GM20000 (cell line): ENCODE data around the gene SRGAP2B.
"Not testable (repeated sequence)": the region's sequence is repeated elsewhere in the genome, so short reads cannot be mapped to it uniquely, and the experiment has no call there.

Source experiments
- DNase-seq: peaks from one replicate; pipeline ENCODE4 v3.0.0; 2012; ENCODE audit warnings: low spot score

The SRGAP2B gene

GRCh38 chr1:145045571-145046273 is 49.4 kb downstream of the SRGAP2B start:
- not testable (repeated sequence) for DNase-seq

DNA sequence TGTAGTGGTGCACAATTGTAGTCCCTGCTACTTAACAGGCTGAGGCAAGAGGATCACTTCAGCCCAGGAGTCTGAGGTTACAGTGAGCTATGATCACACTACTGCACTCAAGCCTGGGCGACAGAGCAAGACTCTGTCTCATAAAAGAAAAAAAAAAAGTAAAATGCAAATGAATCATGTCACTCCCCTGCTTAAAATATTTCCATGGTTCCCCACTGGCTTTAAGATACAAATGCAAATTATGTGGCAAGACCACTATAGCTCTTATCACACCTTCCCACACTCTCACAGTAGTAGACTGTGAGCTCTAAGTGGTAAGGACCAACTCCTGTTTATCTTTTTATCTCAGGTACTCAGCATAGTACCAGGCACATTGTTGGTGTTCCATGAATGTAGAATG is 53.6 kb downstream of the SRGAP2B start:
- not testable (repeated sequence) for DNase-seq

GRCh38 chr1:145036019-145036418 is 59.1 kb downstream of the SRGAP2B start:
- DNase-seq = not testable (repeated sequence)

DNA sequence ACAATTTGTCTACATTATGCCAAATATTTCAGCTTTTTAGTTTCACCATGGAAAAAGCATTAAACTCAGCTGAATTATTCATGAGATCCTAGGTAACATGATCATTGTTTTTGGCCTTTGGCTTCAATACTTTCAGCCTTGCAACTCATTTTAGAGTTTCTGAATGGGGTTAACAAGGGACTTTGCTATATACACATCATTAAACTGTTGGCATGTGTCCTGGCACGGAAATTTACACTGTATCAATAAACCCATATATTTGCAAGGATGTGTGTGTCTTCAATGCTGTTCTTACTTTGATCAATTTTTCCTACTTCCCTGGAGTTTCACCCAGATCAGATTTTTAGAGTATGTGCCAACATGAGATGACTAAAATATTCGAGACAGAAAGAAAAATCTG is 61.6 kb downstream of the SRGAP2B start:
- DNase-seq = not testable (repeated sequence)

GRCh38 chr1:145027251-145027650 is 67.9 kb downstream of the SRGAP2B start:
- not testable (repeated sequence) for DNase-seq

DNA sequence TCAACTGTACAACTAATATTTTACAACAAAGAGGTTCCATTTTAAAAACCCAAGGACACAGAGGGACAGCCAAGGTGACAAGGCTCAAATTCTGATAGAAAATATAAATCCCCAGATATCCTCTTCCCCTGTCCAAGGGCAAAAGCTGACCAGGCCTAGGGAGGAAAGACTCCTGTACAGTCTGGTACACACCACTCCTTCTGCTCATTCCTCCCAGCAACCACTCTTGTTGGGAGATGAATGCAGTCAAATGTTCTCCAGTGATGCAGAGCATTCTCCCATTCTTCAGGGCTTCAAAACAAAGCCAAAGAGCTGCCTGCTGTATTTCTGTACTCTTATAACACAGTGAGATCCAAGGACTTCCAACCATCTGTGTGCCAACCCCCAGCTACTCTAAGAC is 69.8 kb downstream of the SRGAP2B start:
- DNase-seq = not testable (repeated sequence)

DNA sequence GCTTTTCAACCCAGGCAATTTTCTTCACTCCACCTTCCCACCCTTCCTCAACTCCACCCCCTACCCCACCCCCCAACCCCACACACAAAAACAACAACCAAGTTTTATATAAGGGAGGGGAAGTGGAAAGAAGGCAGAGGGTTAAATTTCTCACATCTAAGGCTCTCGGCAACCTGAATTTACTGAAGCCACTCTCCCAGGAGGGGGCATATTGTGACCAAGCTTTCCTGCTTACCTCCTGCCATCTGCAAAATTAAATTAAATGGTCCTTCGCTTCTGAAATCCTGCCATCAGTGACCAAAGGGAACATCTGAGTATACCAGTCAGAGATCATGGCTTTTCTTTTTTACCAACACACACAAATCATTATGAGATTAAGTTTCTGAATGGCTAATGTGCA is 72.9 kb downstream of the SRGAP2B start:
- not testable (repeated sequence) for DNase-seq

- DNase-seq = not testable (repeated sequence)
Measured at GRCh38 chr1:145021749-145022148, 73.4 kb downstream of the SRGAP2B start.

GRCh38 chr1:145019709-145020108 is 75.4 kb downstream of the SRGAP2B start:
- not testable (repeated sequence) for DNase-seq

DNA sequence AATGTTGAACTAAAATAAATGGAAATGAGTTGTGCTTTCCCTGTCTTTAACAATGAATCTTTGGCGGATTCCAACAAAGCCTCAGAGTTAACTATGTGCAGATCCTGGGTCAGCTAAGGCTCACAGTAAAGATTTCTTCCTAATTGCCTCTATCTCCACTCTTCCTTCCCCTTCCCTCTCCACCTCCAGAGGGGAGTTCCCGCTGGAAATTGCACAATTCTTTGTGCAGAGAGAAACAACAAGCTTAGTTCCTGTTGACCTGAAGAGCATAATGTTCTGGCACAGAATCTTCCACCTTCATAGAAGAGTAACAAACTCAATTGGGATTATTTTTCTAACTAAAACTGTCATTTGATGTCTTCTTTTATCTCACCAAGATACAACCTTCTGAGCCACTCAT is 77.4 kb downstream of the SRGAP2B start:
- not testable (repeated sequence) for DNase-seq

DNA sequence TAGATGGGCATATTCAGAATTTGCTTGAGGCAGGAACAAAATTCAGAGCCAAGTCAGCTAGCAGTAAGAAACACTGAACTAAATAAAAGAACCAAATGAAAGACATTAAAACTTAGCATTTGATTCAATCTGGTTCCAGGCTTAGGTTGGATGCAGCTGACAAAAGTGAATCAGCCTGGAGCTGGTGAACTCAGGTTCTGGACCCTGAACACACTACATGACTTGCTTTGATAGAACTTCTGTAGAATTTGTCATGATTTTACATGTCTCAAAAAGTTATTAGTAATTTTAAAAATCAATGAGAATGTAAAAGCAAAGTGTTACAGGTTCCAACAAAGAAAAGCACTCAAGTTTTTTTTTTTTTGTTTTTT is 78.7 kb downstream of the SRGAP2B start:
- not testable (repeated sequence) for DNase-seq

- DNase-seq = not testable (repeated sequence)
Measured at GRCh38 chr1:145015744-145016491, 79.2 kb downstream of the SRGAP2B start.

DNA sequence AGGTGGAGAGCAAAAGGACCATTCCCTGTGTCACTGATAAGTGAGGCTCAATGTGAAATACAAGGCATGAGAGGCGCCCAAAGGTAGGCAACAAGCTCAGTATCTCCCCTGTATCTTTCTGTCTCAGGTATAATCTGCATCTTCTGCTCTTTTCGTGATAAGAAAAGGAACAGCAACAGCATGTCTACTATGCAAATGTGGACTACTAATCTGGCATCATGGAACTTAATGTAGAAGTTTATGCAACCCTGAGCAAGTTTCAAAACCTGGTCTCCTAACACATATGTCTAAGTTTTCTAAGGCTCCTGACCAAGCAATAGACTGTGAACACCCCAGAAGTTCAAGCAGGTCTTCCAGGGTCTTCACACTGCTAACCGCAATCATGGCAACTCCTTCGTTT is 81.8 kb downstream of the SRGAP2B start:
- not testable (repeated sequence) for DNase-seq

GRCh38 chr1:145011811-145012210 is 83.3 kb downstream of the SRGAP2B start:
- DNase-seq = not testable (repeated sequence)

GRCh38 chr1:145010580-145010979 is 84.5 kb downstream of the SRGAP2B start:
- not testable (repeated sequence) for DNase-seq

GRCh38 chr1:145009928-145010327 is 85.2 kb downstream of the SRGAP2B start:
- DNase-seq = not testable (repeated sequence)

DNA sequence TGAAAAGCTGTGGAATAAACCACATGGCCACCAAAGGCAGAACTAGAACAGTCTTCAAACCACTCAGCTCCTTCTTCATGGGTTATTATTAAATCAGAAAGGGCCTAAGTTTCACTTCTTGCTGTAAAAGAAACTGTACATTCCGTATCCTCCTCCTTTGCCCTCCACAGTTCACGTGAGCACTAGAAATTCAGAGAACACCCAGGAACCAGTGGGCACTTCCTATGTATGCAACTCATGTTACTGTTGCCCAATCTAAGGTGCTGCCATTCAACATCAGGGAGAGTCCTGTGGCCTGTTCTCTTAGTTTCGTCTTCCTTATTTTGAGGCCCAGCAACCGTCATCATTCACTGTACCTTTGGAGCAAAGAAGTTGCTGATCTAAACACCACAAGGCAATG is 86.7 kb downstream of the SRGAP2B start:
- DNase-seq = not testable (repeated sequence)

DNA sequence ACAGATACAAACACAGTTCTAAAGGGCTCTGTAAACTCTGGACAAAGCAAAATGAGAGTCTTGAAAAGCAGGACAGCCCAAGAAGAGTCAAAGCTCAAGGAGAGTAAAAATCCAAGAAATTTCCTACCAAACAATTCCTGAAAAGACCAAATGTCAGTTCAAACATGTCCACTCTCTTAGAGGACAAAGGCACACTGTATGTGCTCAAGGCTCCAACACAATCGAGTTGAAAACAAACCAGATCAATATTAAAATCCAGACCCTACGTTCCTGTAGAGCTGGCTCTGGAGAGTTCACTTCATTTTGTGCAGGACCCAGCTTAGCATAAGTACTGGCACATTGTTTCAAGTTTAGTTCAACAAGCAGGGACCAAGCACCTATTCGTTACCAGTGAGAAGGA is 90.0 kb downstream of the SRGAP2B start:
- DNase-seq = not testable (repeated sequence)

GRCh38 chr1:145001381-145001780 is 93.7 kb downstream of the SRGAP2B start:
- not testable (repeated sequence) for DNase-seq

DNA sequence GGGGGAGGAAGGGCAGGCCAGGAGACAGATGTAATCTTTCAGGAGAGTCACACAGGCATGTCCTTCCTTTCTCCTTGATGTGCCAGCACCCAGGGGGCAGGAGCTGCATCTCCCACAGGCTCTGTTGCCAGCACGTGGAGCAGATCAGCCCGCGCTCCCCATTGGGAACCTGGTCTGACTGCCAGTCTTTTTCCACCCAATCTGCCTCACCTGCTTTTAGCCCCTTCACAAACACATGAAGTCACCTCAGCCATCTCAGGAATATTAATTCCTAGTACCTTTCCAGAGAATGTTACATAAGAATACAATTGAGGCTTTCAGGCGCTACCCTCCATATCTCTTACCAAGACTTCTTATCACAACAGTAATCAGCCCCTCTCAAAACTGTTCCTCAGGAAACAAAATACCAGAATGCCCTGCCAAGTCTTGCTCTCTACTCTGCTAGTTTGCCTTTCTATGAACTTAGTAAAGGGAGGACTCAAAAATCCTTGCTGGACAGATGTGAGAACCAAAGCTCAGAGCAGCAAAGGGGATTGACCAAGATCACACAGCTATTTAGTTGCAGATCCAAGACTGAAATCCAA is 94.3 kb downstream of the SRGAP2B start:
- not testable (repeated sequence) for DNase-seq

DNA sequence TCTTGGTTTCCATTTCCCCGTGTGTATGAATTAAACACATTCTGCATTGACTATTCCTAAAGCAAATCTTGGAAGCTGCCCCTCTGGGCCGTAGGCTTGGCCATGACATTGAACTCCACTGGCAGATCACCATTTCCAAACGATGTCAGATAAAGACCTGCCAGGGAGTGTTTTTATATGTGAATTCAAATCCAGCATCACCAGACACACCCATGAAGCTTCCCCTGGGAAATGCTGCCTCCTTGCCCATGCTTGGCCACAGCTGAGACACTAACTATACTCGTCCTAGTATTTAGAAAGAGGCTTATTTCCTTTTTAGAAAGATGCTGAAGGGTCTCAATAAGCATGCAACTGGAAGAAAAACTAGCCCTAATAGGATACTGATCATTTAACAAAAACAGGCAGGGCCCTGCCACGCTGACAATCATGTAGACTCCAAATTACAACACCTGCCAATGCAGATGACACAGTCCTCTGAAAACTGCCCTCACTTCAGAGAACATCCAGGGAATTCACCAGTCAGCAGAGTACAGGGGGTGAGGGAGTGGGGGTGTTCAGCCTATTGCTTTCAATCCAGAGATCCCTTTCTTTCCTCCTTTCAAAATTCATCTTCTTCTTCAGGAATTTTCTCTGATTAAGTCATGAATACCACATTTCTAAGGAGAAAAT is 94.9 kb downstream of the SRGAP2B start:
- DNase-seq = not testable (repeated sequence)

DNA sequence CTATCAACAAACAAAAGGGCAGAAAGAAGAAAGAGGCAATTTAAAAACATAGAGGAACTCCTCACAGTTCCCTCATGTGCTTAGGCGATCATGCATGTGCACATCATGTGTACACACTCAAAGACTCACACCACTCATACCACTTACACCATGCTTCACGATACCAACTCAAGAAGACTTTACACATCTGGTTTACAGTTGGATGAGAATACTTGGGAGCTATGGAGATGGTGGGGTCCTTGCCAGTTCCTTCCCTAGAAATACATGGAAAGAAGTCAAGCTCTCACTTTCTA is 96.2 kb downstream of the SRGAP2B start:
- not testable (repeated sequence) for DNase-seq
